ENCODE measurements around the gene EID2B.

- TF ChIP-seq CTCF (IDR thresholded peaks at IDR 0.05), result no peak
- TF ChIP-seq POLR2A (IDR thresholded peaks at IDR 0.05), result no peak
These were observed 7.7 kb upstream of the EID2B start for GRCh38 chr19:39540333-39540673.
